ENCODE measurements around the gene S100A2. TPM values are rescaled to one million over a fixed set of nuclear protein-coding genes. Genes with fewer than 3 reads are reported as not detected.
A peak's percentile ranks its signal among the peaks of the same experiment; 100 is the strongest.

The S100A2 gene
- polyA plus RNA-seq, 2 of the 4 experiments (the other 2 are of a cell fraction) = 5.1 to 15.9 TPM

DNA sequence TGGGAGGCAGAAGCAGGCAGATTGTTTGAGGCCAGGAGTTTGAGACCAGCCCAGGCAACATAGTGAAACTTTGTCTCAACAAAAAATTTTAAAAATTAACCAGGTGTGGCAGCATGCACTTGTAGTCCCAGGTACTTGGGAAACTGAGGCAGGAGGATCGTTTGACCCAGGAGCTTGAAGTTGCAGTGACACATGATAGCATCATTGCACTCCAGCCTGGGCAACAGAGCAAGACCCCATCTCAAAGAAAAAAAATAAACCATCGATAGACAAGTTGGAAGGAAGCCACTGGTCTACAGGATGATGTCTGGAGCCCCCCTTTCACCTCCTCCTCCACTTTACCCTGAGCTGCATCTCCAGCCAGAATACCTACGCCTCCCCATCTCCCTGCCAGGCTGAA is 46.4 kb downstream of the S100A2 start (continued):
- TF ChIP-seq HOXB13 (CRISPR knock-in tag; IDR thresholded peaks at IDR 0.05; ENCODE audit: low read depth) = no peak
- TF ChIP-seq E2F6 (IDR thresholded peaks at IDR 0.05; ENCODE audit: borderline replicate concordance, low read depth) = no peak
- no peak for TF ChIP-seq CBX2 (IDR thresholded peaks at IDR 0.05; ENCODE audit: borderline replicate concordance, low read depth)
- no peak for TF ChIP-seq RARB (CRISPR knock-in tag; IDR thresholded peaks at IDR 0.05)

GRCh38 chr1:153515504-153516394 is 49.9 kb downstream of the S100A2 start:
- TF ChIP-seq NPAS2 (CRISPR knock-in tag; IDR thresholded peaks at IDR 0.05; ENCODE audit: borderline replicate concordance) = no peak
- TF ChIP-seq CEBPB (IDR thresholded peaks at IDR 0.05) = peak in 1 of 2 experiments; percentile 41; a peak in 1 of 4 replicates
- TF ChIP-seq, protein P1, sequence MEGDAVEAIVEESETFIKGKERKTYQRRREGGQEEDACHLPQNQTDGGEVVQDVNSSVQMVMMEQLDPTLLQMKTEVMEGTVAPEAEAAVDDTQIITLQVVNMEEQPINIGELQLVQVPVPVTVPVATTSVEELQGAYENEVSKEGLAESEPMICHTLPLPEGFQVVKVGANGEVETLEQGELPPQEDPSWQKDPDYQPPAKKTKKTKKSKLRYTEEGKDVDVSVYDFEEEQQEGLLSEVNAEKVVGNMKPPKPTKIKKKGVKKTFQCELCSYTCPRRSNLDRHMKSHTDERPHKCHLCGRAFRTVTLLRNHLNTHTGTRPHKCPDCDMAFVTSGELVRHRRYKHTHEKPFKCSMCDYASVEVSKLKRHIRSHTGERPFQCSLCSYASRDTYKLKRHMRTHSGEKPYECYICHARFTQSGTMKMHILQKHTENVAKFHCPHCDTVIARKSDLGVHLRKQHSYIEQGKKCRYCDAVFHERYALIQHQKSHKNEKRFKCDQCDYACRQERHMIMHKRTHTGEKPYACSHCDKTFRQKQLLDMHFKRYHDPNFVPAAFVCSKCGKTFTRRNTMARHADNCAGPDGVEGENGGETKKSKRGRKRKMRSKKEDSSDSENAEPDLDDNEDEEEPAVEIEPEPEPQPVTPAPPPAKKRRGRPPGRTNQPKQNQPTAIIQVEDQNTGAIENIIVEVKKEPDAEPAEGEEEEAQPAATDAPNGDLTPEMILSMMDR (IDR thresholded peaks at IDR 0.05) = no peak
- TF ChIP-seq EHMT2 (IDR thresholded peaks at IDR 0.05; ENCODE audit: low read depth) = no peak
- Histone ChIP-seq H3K27ac (peak overlapping the region; percentile 52 to 80; a peak in 5 of 6 replicates), H3K4me3 (no peak overlapping the region), H3K4me1 (peaks cover 22% of the 10 kb centered on the region), H3K9me3 (no peaks in the 10 kb centered on the region), H3K4me2 (peak overlapping the region; percentile 53)
- CTCF ChIA-PET = interaction anchor here (1.5 to 13.0 kb wide), 8 partner anchors 8 to 163 kb away, joined by 3 to 273 read pairs (median 8); partner anchors contain the start of genes S100A1, S100A13 and S100A6
- ATAC-seq (peak; percentile 52 to 79; a peak in 5 of 6 replicates), DNase-seq (ENCODE audit: low read depth in 1 of 2, low spot score in 1 of 2) (peak in 1 of 2 experiments; percentile 65), FAIRE-seq (no peak)
- POLR2A ChIA-PET = no interaction called here
- WGBS (ENCODE audit: missing lambda C conversion rate) = 43% methylated on average over 8 of the region's 8 CpGs

GRCh38 chr1:153513666-153514065 is 52.0 kb downstream of the S100A2 start:
- peaks cover 24% of the 10 kb centered on the region for H3K4me1 ChIP-seq

More at GRCh38 chr1:153513666-153514065, 52.0 kb downstream of the S100A2 start:
- 94% methylated on average over 7 of the region's 7 CpGs for WGBS (ENCODE audit: missing lambda C conversion rate)
- no peak for FAIRE-seq
- Histone ChIP-seq H3K4me2 (no peak overlapping the region), H3K27ac (no peak overlapping the region; a peak in 1 of 6 replicates), H3K4me3 (no peak overlapping the region), H3K9me3 (no peaks in the 10 kb centered on the region)
- CTCF ChIA-PET = interaction anchor here (1.0 to 13.0 kb wide), 7 partner anchors 8 to 161 kb away, joined by 3 to 273 read pairs (median 42); partner anchors contain the start of genes S100A1, S100A13 and S100A6
- no peak for DNase-seq (ENCODE audit: low read depth in 1 of 2, low spot score in 1 of 2)
- TF ChIP-seq ESRRA (IDR thresholded peaks at IDR 0.05; ENCODE audit: borderline replicate concordance, low read length) (no peak), HEYL (CRISPR knock-in tag; IDR thresholded peaks at IDR 0.05) (no peak), TFCP2L1 (CRISPR knock-in tag; IDR thresholded peaks at IDR 0.05) (no peak), RNF2 (IDR thresholded peaks at IDR 0.05; ENCODE audit: borderline replicate concordance, low read depth) (no peak), ZSCAN20 (CRISPR knock-in tag; IDR thresholded peaks at IDR 0.05) (no peak), FOXS1 (CRISPR knock-in tag; IDR thresholded peaks at IDR 0.05) (no peak), ATOH8 (CRISPR knock-in tag; IDR thresholded peaks at IDR 0.05; ENCODE audit: low read depth) (no peak), EHMT2 (IDR thresholded peaks at IDR 0.05; ENCODE audit: low read depth) (no peak), REST (IDR thresholded peaks at IDR 0.05) (no peak), JUNB (IDR thresholded peaks at IDR 0.05) (no peak)
- POLR2A ChIA-PET = no interaction called here
- no peak for ATAC-seq

Data from A549 (cell line).